Adrenal gland (tissue), 12 donors: ENCODE measurements around the gene PDE10A. TPM values are rescaled to one million over a fixed set of nuclear protein-coding genes. Genes with fewer than 3 reads are reported as not detected.
"Not testable (repeated sequence)": the region's sequence is repeated elsewhere in the genome, so short reads cannot be mapped to it uniquely, and the experiment has no call there.

Experiments
- DNase-seq, 7 donors: peaks; one replicate each; pipeline ENCODE4 v3.0.0-alpha.2; 2019 to 2020
- H3K27ac ChIP-seq, 5 donors: fragments of 200-600 bp; sonication (generic) in 4 of 5; 1 replicate in 3 of 5; 2 replicates in 2 of 5; pipeline versions ENCODE4 v1.5.1 to v1.8.0; 2016 to 2020; ENCODE audit warnings: mild to moderate bottlenecking in 1 of 5
- H3K27me3 ChIP-seq: fragments of 200-600 bp; 2 replicates; pipeline ENCODE4 v1.8.0; 2021
- H3K36me3 ChIP-seq, 2 donors: fragments of 200-600 bp; replicated peaks in 1 of 2; 1 replicate in 1 of 2; 2 replicates in 1 of 2; pipeline versions ENCODE4 v1.5.1 to v1.8.0; 2018 to 2022
- H3K4me1 ChIP-seq, 2 donors: fragments of 200-600 bp; replicated peaks in 1 of 2; 1 replicate in 1 of 2; 2 replicates in 1 of 2; pipeline versions ENCODE4 v1.5.1 to v1.8.0; 2018 to 2021
- H3K4me3 ChIP-seq, 4 donors: fragments of 200-600 bp; sonication (generic) in 3 of 4; one replicate each; pipeline ENCODE4 v1.5.1; 2016 to 2018
- H3K9me3 ChIP-seq, 3 donors: fragments of 200-600 bp; sonication (generic) in 1 of 3; replicated peaks in 1 of 3; 1 replicate in 2 of 3; 2 replicates in 1 of 3; pipeline versions ENCODE4 v1.5.1 to v1.8.0; 2016 to 2021
- POLR2A ChIP-seq, 2 donors: fragments of 450-650 bp; IDR thresholded peaks; one replicate each; pipeline ENCODE4 v1.6.1; 2017; ENCODE audit warnings: antibody characterized with exemption in 2 of 2, mild to moderate bottlenecking in 2 of 2, moderate library complexity in 1 of 2
- WGBS, 4 donors: extraction: QIAGEN DNeasy Blood & Tissue Kit in 2 of 4; methylation state at CpG; one replicate each; pipeline versions ENCODE4 v1.1.5 to v1.1.7; 2013 to 2017; 5-methylcytosine and 5-hydroxymethylcytosine counted together
- intact Hi-C, 2 donors: fragments of 100-400 bp; cut with DNase I; formaldehyde crosslinking; loops; one replicate each; pipeline versions ENCODE4 v1.14.1 to v1.15.0; 2022 to 2023
- polyA plus RNA-seq, 3 donors: library from polyadenylated mRNA; stranded (reverse); fragments of 200-250 nt in 2 of 3; fragments of 350-450 nt in 1 of 3; fragmentation: Illumina TruSeq in 1 of 3; extraction: RNeasy Lipid Tissue Mini Kit (QIAGEN cat#74804) in 1 of 3; gene quantifications; one replicate each; pipeline ENCODE4 v1.2.3, GENCODE V29; 2013 to 2014
- total RNA-seq, 9 donors: library from RNA; depleted of rRNA in 4 of 9; stranded (reverse); fragments of >200 nt in 4 of 9; fragments of 120-200 nt in 1 of 9; fragmentation: NEBNext Ultra II Directional in 1 of 9; extraction: Animal tissue kit (Norgen Biotek cat#: 25700) in 1 of 9; gene quantifications; one replicate each; pipeline versions ENCODE4 v1.1.0 to v1.2.4, GENCODE V29; 2013 to 2023
- TF ChIP-seq, protein P1 (sequence below), 6 experiments: fragments of 450-650 bp in 4 of 6; fragments of 200-600 bp in 2 of 6; sonication (generic) in 1 of 6; IDR thresholded peaks; 1 replicate in 5 of 6; 2 replicates in 1 of 6; pipeline versions ENCODE4 v1.5.1 to v1.8.0; 2016 to 2021; ENCODE audit warnings: antibody characterized with exemption in 6 of 6, mild to moderate bottlenecking in 2 of 6, moderate library complexity in 1 of 6
- donor health status: healthy with polysubstance abuse.
- donor health status: Bipolar disorder and iron deficiency.
- donor health status: DM: yes; HTN: yes; CAD: no.
- donor health status: DM: no; HTN: no; CAD: no.
- donor health status: DM: no; HTN: no; CAD: no.
- donor health status: DM: yes; HTN: yes; CAD: no.

PDE10A gene
- total and polyA plus RNA-seq, 12 donors, result 4.0 to 199 (median 27.8) TPM

DNA sequence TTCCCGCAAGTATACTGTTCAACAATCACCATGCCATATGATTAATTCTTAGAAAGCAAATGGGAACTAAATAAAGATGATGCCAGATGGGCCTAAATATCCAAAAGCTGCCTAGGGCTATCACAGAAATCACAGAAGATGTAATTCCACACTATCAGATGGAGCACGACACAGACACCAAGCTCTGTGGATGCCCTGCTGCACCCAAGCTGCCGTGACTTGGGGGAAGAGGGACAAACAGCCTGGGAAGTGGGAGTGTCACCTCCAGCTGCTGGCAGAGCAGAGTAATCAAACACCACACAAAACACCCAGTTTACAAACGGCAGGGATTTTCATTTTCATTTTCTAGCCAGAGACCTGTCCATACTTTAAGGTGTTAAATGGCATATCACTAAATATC lies 35.7 kb downstream of the PDE10A start:
- whole genome bisulfite sequencing, 4 donors, result 52 to 92% (median 87%) methylated on average over 4 of the region's 4 CpGs
- intact Hi-C loops, result no loop called here

DNA sequence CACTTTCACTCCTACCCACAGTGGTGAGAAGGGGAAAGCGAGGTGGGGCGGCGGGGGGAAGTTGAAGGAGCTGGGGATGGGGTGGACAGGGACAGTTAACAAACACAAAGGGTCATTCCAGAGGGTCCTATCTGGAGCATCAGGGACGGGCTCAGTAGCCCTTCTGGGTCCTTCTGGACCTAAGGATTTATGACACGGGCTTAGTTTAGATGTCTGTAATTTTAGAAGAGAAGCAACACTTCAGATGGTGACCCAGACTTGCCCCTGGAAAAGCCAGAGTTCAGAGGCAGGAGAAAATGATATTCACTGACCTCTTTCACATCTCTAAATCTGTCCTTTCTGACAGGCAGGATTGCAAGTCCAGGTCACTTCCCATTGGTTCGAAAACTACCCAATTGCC lies 36.3 kb downstream of the PDE10A start:
- Histone ChIP-seq H3K36me3 (no peaks in the 10 kb centered on the region), H3K27me3 (no peaks in the 10 kb centered on the region), H3K27ac (no peak overlapping the region), H3K4me1 (no peaks in the 10 kb centered on the region), H3K9me3 (no peaks in the 10 kb centered on the region), H3K4me3 (no peak overlapping the region)
- 65 to 83% (median 71%) methylated on average over 6 of the region's 6 CpGs for WGBS, 4 donors
- intact Hi-C loops, result no loop called here
- no peak for TF ChIP-seq POLR2A (IDR thresholded peaks at IDR 0.05)
- TF ChIP-seq, protein P1, sequence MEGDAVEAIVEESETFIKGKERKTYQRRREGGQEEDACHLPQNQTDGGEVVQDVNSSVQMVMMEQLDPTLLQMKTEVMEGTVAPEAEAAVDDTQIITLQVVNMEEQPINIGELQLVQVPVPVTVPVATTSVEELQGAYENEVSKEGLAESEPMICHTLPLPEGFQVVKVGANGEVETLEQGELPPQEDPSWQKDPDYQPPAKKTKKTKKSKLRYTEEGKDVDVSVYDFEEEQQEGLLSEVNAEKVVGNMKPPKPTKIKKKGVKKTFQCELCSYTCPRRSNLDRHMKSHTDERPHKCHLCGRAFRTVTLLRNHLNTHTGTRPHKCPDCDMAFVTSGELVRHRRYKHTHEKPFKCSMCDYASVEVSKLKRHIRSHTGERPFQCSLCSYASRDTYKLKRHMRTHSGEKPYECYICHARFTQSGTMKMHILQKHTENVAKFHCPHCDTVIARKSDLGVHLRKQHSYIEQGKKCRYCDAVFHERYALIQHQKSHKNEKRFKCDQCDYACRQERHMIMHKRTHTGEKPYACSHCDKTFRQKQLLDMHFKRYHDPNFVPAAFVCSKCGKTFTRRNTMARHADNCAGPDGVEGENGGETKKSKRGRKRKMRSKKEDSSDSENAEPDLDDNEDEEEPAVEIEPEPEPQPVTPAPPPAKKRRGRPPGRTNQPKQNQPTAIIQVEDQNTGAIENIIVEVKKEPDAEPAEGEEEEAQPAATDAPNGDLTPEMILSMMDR (IDR thresholded peaks at IDR 0.05), result no peak
- no peak for DNase-seq

More for the DNA sequence above, 35.7 kb downstream of the PDE10A start:
- no peak for DNase-seq
- Histone ChIP-seq H3K9me3 (no peaks in the 10 kb centered on the region), H3K36me3 (no peaks in the 10 kb centered on the region), H3K27ac (no peak overlapping the region), H3K4me3 (no peak overlapping the region), H3K27me3 (no peaks in the 10 kb centered on the region), H3K4me1 (no peaks in the 10 kb centered on the region)
- TF ChIP-seq POLR2A (IDR thresholded peaks at IDR 0.05), result no peak
- TF ChIP-seq, protein P1 (IDR thresholded peaks at IDR 0.05), result no peak

DNA sequence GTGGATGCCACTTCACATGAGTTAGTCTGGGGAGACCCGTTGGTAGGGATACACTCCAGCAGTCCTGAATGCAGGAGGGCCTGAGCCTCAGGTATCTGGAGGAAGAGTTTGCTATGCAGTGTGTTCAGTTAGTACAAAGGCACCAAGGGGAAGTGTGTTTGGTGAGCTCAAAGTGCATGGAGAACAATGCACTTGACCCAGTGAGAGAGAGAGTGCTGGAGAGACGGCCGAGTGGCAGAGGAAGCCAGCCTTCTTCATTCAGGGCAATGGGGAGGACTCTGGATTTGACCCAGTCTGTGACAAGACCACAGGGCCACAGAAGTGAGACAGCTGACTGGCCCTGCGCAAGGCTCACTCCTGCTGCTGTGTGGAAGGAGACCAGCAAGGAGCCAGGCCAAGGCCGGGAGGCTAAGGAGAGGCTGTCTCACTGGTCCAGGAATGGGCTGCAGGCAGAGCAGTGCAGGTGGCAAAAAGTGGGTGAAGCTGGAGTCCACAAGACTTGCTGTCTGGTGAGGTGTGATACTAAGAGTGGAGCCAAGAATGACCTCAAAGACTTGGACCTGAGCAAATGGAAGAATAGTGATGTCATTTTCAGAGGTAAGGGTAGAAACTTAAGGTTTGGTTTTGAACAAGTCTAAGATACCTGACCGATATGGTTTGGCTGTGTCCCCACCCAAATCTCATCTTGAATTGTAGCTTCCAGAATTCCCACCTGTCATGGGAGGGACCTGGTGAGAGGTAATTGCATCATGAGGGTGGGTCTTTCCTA lies 38.0 kb downstream of the PDE10A start:
- no peak for DNase-seq
- 94 to 96% (median 94%) methylated on average over 6 of the region's 6 CpGs for WGBS, 4 donors
- Histone ChIP-seq H3K36me3 (no peaks in the 10 kb centered on the region), H3K27ac (no peak overlapping the region), H3K4me1 (no peaks in the 10 kb centered on the region), H3K27me3 (no peaks in the 10 kb centered on the region), H3K4me3 (no peak overlapping the region), H3K9me3 (no peaks in the 10 kb centered on the region)
- intact Hi-C loops, result no loop called here
- TF ChIP-seq, protein P1 (IDR thresholded peaks at IDR 0.05), result no peak
- TF ChIP-seq POLR2A (IDR thresholded peaks at IDR 0.05), result no peak

DNA sequence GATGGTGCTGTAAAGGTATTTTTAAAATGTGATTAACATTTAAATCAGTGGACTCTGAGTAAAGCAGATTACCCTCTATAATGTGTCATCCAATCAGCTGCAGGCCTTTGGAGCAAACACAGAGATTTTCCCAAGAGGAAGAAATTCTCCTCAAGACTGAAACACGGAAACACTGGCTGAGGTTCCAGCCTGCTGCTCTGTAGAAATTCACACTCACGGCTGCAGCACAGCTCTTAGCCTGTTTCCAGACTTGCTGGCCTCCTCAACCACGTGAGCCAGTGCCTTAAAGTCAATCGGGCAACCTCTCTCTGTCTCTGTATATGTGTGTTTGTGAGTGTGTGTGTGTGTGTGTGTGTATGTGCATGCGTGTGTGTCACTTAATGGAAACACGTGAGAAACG lies 41.1 kb downstream of the PDE10A start:
- no peak overlapping the region for H3K4me3 ChIP-seq
- peaks cover 0 to 11% of the 10 kb centered on the region in 2 donors for H3K4me1 ChIP-seq
- H3K27ac ChIP-seq, result no peak overlapping the region
- WGBS, 4 donors, result 91 to 95% (median 94%) methylated on average over 7 of the region's 7 CpGs
- intact Hi-C loops, result no loop called here
- DNase-seq, result no peak
- H3K36me3 ChIP-seq, result no peaks in the 10 kb centered on the region
- no peaks in the 10 kb centered on the region for H3K9me3 ChIP-seq
- no peaks in the 10 kb centered on the region for H3K27me3 ChIP-seq
- no peak for TF ChIP-seq POLR2A (IDR thresholded peaks at IDR 0.05)
- TF ChIP-seq, protein P1 (IDR thresholded peaks at IDR 0.05), result no peak

DNA sequence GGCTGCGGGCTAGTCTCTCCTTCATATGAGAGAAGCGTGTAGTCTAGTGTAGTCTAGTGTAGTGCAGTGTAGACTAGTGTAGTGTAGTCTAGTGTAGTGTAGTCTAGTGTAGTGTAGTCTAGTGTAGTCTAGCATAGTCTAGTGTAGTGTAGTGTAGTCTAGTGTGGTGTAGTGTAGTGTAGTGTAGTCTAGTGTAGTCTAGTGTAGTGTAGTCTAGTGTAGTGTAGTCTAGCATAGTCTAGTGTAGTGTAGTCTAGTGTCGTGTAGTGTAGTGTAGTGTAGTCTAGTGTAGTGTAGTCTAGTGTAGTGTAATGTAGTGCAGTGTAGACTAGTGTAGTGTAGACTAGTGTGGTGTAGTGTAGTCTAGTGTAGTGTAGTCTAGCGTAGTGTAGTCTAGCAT lies 44.1 kb downstream of the PDE10A start:
- H3K36me3 ChIP-seq, H3K27ac ChIP-seq, H3K4me3 ChIP-seq, intact Hi-C loops, H3K9me3 ChIP-seq, DNase-seq, H3K27me3 ChIP-seq: not testable (repeated sequence)
- H3K4me1 ChIP-seq, result peaks cover 0 to 13% of the 10 kb centered on the region in 2 donors
- 89 to 97% (median 95%) methylated on average over 4 of the region's 4 CpGs for WGBS, 4 donors
